ENCODE data around the gene NDUFA5.
A peak's percentile ranks its signal among the peaks of the same experiment; 100 is the strongest.

The NDUFA5 gene

DNA sequence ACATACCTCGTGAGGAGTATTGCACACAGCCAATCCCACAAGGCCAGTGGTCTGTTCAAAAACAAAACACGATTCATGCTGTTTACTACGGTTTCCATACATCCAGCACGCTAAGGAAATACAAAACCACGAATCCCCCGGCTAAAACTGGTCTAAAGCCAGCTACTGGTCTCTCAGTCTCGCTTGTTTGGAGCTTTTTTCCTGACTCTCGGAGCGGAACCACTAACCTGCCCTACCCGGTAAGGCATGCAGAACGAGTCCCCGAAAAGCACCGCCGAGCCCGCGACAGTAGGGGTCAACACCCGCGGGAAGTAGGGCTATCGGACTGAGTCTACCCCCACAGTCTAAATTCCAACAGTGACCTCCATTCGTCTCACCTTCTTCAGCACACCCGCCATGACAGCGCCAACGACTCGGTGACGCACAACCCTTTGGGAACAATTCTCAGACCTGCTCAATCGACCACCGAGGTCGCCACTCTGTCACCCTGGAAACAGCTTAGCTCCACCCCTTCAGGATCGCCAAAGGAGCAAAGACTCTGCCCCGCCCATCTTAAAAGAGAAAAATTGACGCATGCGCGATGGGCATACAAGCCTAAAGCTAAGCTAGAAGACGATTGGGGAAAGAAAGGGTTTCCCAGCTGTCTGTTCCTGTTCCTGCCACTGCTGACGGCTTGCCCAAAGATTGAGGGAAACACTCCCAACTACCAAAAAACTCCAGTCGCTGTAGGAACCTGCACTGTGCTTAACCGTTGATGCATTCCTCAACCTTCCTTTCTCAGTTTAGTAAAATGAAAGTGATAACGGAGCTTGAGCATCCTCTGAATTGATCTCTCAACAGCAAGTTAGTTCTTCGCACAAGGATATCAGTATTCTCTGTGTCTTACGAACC is at the start of gene NDUFA5:
Gene NDUFA5 (minus strand): TSS at position 421 of the 891 bp plus-strand sequence. CDS start 23 bp downstream, at position 398.
- peak; percentile 80 for DNase-seq (ENCODE audit: low read depth)

DNA sequence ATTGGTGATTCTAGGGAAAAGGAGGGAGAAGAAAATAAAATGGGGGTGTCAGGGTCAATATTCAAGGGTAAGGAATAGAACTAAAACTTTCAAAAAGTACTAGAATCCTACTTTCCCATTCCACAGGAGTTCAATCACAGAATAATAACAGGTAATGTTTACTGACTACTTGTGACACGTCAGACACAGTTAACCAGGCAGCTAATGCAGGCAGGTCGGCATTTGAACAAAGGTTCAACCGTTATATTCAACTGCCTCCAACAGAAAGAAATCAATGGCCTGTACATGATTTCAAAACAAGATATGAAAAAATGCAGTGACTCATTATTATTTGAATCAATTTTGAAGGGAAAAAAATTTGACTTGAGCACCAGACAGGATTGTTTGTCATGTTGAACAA is 47.1 kb upstream of the NDUFA5 start:
- no peak for DNase-seq (ENCODE audit: low read depth)

DNA sequence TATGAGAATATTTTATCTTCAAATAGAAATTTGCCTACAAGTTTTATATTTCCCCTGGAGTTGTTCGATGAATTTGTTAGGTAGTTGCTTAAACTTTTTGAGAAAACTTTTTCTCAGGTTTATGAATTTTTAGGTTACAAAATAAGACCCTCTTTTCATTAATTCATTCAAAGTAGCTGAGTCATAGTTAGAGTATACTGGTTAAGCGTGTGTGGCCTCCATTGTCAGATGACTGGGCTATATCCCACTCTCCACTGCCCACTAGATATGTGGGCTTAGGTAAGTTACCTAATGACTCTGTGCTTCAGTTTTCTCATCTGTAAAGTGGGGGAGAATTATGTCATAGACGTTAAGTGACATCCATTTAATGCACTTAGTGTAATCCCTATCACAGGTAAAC is 45.0 kb upstream of the NDUFA5 start:
- DNase-seq (ENCODE audit: low read depth), result no peak

DNA sequence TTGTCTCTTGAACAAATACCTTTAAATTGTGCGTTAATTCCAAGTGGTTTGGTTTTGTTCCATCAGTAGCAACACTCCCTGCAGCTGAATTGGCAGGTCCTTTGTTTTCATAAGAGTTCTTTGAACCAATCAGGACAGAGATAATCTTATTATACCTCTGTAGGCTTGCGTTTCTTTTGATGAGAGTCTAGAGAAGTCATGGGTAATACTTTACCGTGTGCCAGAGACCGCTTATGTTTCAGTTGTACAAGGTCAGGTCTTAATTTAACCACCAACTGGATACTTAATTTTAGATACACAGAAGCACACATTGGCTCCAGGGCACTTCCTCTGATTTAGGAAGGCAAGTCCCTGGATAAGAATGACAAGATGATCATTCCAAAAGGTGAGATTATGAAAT is 43.9 kb upstream of the NDUFA5 start, which contains the start of gene ASB15:
Gene ASB15 (plus strand): TSS at position 292 of the 400 bp plus-strand sequence. CDS start 12,682 bp downstream, outside the sequence.
- DNase-seq (ENCODE audit: low read depth), result no peak

DNA sequence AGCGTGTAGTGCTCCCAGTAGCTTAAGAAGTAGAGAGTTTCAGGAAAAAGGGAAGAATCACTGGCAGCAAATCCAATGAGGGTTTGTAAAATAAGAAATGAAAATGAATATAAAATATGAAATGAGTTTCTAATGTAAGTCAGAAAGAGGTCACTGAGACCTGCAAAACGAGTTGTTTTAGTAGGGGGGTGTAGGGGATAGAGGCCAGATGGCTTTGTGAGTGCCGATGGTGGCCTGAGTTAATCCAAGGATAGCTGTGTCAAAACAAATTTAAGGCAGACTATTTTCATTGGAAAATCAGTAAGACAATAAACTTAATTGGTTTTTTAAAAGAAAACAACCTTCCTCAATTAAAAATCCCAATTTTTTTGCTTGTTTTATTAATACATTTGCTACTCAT is 43.3 kb upstream of the NDUFA5 start:
- no peak for DNase-seq (ENCODE audit: low read depth)

DNA sequence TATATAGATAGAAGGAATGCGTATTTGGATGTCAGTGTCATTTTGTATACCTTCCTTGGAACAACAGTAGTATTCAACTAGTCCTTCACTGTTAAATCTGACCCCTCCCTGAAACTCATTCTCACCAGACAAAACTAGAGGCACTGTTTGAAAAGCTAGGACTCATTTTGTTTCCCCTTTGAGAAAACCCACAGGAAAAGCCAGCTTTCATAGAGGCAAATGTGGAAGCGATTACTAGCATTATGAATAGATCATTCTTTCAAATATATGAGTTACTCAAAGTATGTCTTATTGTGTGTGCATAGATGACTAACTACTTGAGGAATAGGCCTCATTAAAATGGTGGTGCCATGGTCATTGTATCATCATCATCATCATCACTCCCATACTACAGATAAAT is 42.1 kb upstream of the NDUFA5 start:
- no peak for DNase-seq (ENCODE audit: low read depth)

DNA sequence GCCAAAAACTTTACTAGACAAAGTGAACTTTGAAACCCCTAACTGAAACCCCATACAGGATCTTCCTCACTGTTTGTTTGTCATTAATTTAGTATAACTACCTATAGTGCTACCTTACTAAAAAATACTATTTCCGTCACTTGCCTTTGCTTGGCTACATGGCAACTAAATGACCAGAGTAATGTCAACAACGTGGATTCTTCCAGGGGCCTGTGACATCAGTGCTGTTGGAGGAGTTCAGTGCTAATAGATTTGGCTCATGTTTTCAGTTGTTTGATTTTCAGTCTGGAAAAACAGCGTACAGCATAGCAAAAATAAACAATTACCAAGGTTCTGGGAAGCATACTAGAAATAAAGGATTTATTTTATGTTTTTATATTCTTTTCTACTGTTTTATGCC is 41.0 kb upstream of the NDUFA5 start:
- DNase-seq (ENCODE audit: low read depth), result no peak

DNA sequence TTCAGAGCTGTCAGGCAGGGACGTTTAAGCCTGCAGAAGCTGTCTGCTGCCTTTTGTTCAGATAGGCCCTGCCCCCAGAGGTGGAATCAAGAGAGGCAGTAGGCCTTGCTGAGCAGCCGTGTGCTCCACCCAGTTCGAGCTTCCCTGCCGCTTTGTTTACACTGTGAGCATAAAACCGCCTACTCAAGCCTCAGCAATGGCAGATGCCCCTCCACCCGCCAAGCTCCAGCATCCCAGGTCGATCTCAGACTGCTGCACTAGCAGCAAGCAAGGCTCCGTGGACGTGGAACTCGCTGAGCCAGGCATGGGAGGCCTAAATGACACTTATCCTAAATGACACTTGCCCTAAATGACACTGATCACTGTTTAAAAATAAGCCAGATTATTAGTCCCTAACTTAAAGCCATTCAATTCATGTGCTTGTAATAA is 37.2 kb upstream of the NDUFA5 start:
- DNase-seq (ENCODE audit: low read depth), result no peak

DNA sequence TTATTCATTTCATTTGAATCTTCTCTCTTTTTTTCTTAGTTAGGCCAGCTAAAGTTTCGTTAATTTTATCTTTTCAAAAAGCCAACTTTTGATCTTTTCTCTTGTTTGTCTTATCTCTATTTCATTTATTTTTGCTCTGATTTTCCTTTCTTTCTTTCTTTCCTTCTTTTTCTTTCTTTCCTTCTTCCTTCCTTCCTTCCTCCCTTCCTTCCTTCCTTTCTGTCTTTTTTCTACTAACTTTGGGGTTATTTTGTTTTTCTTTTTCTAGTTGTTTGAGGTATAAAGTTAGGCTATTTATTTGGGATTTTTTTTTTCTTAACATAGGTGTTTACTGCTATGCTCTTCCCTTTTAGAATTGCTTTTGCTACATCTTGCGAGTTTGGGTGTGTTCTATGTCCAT is 30.8 kb upstream of the NDUFA5 start:
- DNase-seq (ENCODE audit: low read depth), result no peak

DNA sequence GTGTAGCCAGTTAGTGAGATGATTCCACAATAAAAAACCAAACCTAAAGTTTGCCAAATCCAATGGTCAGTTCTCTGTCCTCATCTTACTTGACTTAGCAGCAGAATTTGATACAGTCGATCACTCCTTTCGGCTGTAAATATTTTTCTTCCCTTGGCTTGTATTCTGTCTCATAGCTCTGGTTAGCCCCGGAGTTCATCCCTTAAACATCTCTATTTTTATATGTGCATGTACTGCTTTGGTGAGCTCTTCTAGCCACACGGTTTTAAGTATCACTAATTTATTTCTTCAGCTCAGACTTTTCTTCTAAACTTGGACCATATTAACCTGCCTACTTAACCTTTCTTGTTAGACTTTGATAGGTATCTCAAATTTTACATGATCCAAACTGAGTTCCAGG is 26.2 kb upstream of the NDUFA5 start:
- DNase-seq (ENCODE audit: low read depth), result no peak

DNA sequence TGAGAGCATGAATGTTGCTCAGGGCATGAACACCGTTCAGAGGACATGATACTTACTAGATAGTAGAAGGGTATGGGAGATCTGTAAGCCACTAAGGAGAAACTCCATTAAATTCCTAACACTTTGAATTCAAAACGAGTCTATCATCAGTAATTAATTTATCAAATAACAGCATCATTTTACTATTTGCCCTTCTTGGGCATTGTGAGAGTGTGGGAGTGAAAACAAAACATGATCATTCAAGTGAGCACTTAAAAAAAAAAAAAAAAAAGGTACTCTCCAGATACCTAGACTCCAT is 23.5 kb upstream of the NDUFA5 start:
- DNase-seq (ENCODE audit: low read depth), result no peak

DNA sequence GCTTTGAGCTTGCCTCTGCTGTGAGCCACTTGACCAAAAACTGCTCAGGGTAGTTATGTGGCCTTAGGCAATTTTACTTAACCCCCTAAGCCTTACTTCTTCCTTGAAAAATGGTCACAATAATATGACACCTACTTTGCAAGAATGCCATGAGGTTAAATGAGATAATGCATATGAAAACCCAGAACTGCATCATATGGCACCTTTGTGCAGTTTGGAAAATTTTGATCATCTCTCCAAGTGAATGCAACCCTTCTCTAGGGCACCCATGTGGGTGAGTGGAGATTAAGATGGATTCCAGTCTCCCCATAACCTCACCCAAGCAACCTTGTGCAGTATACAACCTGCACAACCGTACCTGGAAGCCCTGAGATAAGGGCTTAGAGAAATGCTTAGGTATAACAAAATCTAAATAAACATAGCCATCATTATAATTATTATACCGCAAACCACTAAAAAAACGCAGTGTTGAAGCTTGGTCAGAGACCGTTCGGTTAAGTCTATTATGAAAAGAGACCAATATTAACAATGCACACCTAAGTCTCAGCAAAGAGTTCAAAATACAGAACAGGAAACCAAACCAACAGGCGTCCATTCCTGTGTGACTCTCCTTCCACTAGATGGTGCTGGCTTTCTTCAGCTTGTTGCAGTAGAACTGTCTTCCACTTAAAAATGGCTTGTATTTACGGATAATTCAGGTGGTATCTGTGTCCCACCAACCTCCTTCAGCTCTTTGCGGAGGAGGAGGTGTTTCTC is 23.0 kb upstream of the NDUFA5 start:
- DNase-seq (ENCODE audit: low read depth), result no peak

DNA sequence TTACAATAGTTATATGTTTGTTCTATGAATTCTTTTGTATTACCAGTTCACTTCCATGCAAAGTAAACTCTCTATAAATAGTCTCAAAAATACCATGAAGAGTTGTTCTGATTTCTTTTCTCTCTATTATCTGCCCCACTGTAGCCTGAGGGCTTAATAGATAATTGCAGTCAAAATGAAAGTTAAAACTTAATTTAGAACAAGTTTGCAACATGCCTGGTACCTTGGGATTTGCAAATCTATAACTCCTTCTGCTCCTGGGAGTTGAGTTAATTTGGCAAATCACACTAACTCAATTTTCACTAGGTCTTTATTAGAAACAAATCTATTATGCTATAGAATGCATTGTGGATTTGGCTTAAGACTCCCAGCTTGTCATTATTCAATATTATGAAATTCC is 21.8 kb upstream of the NDUFA5 start:
- DNase-seq (ENCODE audit: low read depth), result no peak

DNA sequence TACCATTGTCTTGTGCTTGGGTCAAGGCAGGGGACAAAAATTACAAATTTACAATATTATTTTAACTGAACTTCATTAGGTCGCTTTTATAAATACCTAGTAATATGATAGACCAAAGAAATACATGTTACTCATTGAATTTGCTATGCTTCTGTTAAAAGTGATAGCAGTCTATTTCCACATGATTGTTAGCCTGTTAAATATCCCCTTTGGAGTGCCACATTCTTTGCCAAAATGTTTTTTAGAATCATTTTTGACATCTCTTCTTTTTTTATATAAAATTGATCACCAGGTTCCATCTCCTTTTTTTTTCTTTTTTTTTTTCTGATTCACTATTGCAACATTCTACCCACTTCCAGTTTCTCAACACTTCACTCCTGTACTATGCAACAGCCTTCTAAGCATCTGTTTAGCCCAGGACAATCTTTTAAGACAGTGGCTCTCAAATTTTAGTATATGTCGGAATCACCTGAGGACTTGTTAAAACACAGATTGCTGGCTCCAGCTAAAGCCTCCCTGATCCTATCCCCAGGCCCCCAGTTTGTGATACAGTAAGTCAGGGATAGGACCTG is 16.4 kb upstream of the NDUFA5 start:
- no peak for DNase-seq (ENCODE audit: low read depth)

DNA sequence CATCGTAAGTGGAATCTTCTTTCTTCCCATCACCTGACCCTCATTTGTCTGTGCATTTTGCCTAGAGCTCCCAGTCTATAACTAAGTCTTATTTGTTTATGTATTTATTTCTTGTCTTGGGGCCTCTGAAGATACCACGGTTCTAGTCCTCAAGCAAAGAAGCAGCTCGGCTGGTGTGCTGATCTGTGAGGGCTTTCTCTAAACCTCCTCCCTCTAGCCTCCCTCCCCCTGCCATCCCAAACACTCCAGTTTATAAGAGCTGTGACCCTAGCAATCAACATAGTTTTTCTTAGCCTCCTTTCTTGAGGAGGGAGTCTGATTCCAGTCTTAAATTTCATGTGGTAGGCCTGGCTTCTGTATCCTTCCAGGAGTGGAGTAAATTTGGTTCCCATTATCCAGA is 15.7 kb upstream of the NDUFA5 start:
- no peak for DNase-seq (ENCODE audit: low read depth)

DNA sequence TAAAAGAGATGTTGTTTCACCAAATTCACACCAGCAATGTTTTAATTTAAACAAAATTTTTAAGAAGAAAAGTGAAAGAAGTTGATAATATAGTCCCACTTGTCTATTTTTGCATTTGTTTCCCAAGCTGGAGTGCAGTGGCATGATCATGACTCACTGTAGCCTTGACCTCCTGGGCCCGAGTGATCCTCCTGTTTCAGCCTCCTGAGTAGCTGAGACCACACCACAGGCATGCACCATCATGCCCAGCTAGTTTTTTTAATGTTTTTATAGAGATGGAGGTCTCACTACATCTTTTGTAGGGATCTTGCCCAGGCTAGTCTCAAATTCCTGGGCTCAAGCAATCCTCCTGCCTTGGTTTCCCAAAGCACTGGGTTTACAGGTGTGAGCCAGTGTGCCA is 14.1 kb upstream of the NDUFA5 start:
- no peak for DNase-seq (ENCODE audit: low read depth)

DNA sequence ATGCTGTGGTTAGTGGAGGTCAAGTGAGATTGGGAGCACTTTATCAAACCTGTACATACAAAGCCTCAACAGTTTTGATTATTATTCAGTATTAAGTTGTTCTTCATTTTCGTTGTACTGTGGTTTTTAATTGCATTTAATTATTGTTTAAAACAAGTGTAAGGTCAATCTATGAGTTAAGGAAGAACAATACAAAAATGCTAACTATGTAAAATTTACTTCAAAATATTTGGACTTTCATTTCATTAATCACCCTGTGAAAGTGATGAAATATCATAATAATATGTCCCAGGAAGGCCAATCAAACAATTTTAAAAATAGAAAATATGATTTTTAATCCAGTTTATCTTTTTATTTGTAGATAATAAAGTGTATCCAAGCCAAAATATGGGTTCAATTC is 13.6 kb upstream of the NDUFA5 start:
- no peak for DNase-seq (ENCODE audit: low read depth)

DNA sequence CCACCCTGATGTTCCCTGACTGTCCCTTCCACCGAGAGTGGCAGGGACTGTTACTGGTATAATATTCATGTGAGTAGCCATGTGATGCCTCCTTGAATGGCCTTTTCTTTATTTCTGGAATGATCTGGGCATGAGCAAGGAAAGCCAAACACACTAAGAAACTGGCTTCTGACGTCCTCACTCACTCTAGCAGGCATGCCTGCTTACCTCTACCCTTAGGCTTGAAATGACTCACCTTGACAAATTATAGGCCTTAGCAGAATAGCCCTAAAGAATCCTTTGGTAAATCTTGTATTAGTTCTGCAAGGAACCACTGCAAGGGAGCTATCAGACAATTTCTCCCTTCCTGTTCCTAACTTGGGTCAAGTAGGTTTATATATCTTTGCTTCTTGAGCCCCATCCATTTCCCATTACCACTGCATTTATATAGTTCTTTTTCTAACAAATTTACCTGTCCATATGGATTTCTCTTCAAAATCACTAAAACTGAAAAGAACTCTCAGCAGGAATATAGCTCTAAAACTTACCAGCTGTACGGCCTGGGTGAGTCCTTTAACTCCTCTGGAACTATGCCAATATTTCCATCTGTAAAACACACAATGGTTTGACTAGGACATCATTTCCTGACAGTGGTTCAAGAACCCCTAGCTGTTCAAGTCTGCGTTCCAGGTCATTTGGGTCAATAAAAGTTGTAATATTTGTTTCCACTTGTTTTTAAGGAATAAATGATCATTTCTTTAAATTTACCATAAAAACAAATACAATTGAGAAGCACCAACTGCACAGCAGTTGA is 13.0 kb upstream of the NDUFA5 start:
- no peak for DNase-seq (ENCODE audit: low read depth)

DNA sequence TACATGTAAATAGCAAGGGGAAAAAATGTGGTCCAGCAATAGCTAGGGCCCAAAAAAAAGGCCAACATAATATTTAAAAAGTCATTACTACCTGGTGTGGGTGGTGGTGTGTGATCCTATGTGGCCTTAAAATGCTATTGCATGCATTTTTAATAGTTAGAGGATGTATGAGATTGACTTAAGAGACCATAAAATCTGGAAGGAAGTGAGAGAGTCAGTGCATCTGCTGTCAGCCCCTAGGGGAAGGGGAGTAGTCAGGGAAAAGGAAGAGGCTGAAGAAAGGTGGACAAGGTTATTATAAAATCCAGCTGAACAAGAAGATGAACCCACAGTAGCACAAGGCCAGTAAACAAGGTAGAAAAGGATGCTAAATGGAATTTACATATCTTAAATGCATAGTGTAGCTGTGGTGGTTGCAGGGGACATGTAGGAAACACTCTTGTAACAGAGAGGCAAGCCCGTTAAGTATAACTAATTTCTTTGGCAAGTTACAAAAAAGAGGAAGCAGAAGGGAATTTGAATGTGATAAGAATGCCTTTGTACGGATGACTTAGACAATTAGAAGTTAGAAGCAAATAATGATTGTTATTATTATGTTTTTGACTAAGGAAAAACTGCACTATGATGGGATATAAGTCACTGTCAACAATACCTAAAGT is 11.9 kb upstream of the NDUFA5 start:
- no peak for DNase-seq (ENCODE audit: low read depth)

DNA sequence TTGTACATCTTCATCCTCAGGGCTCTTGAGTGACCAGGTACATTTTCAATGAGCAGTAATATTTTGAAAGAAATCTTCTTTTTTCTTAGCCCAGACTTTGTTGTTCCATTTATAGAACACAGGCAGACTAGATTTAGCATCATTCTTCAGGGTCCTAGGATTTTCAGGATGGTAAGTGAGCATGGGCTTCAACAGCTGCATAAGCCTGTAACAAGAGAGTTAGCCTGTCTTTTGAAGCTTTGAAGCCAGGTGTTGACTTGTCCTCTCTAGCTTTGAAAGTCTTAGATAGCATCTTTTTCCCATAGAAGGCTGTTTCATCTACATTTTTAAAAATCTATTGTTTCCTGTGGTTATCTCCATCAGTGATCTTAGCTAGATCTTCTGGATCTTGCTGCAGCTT is 4.5 kb upstream of the NDUFA5 start:
- DNase-seq (ENCODE audit: low read depth), result no peak

DNA sequence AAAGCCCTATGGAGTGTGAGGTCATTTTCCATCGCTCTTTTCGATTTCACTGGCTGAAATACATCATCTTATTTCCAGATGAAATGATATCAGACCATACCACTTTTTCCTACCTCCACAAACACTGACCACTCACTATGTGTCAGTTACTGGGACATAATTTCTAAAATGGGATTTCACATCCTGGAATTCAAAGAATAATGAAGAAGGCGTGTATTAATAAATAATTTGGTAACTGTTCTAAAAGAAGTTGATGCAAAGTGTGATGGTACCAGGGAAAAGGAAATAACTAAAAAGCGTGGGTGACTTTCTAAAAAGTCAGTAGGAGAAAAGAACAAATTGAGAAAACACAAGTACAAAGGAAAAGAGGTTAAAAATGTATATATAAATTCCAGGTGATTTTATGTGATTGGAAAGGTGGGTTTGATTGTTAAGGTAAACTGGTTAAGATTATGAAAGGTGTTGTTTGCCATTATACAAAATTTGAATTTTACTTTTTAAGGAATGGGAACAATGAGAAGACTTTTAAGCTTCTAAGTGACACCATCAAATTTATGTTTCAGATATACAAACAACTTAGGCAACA is 764 bp upstream of the NDUFA5 start:
- no peak for DNase-seq (ENCODE audit: low read depth)
